Activated CD8-positive, alpha-beta memory T cell treated with anti-CD3 and anti-CD28 coated beads for 1 hour (primary cell): Measurements from ENCODE around the gene MCU.
"Not testable (repeated sequence)": the region's sequence is repeated elsewhere in the genome, so short reads cannot be mapped to it uniquely, and the experiment has no call there.

ENCODE experiments used
- DNase-seq, 2 donors: peaks; one replicate each; pipeline ENCODE4 v3.0.0-alpha.2; 2020; ENCODE audit warnings: low read depth in 1 of 2; ENCODE audit errors: extremely low read depth in 1 of 2

The MCU gene

DNA sequence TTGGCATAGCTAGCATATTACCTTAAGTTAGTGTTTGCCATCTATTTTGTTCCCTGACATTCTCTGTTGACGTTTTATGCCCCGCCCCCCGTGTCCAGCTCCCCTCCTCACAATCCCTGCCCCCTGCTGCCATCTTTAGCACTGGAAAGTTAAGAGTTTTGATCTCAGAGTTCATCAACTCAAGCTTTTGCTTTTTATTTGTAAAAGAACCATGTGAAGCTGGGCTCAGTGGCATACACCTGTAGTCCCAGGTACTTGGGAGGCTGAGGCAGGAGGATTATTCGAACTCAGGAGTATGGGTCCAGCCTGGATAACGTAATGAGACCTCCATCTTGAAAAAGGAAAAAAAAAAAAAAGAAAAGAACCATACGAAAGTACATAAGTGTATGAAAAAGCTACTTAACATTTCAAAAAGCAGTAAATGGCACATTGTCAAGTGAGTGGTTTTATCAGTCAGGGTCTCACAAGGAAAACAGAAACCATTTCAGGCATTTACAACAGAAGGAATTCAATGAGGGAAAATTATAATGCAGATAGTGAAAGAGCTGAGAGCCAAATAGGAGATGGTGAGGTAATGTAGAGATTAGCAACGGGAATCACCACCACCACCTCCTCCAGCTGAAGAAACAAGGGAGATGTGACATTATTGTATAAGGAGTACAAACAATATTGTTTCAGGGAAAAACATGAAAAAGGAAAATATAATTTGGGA lies 64.9 kb downstream of the MCU start:
- no peak for DNase-seq

DNA sequence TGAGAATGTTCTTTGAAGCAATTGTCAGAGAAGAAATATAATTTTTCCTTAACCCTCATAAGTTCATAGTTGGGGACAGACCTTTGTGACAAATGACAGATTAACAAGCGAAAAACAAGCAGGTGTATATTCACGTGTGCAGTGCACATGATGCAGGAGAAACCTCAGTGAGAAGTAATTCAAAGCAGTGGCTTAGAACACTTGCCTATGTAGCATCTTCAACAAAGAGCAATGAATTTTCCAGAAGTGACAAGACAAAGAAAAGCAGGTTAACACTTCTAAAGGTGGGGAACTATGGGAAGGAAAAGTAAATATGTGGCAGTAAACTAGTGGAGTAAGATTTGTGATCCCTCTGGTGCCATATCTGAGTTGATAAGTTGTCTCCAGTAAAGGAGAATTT lies 65.8 kb downstream of the MCU start:
- no peak for DNase-seq

DNA sequence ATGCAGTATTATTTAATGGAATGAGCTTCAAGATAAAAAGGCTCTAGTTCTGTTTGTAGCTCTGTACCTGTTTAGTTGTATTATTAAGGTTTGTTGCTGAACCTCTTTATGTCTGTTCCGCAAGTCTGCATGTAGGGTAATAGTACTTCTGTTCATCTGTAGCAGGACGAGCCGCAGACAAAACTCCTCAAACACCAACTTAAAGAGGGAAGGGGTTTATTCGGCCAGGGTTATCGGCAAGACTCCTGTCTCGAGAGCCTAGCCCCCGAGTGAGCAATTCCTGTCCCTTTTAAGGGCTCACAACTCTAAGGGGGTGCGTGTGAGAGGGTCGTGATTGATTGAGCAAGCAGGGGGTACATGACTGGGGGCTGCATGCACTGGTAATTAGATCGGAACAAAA lies 67.0 kb downstream of the MCU start:
- not testable (repeated sequence) for DNase-seq

DNA sequence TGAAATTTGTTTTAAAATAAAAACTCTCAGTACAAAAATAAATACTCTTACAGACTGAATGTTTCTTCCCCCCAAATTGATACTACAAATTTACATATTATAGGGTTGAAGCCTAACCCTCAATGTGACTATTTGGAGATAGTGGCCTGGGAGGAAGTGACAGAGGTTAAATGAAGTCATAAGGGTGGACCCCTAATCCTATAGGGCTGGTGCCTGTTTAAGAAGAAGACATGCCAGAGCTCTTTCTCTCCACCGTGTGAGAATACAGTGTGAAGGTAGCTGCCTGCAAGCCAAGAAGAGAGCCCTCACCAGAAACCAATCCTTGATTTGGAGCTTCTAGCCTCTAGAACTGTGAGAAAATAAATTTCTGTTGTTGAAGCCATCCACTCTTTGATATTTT lies 67.6 kb downstream of the MCU start:
- DNase-seq: no peak

DNA sequence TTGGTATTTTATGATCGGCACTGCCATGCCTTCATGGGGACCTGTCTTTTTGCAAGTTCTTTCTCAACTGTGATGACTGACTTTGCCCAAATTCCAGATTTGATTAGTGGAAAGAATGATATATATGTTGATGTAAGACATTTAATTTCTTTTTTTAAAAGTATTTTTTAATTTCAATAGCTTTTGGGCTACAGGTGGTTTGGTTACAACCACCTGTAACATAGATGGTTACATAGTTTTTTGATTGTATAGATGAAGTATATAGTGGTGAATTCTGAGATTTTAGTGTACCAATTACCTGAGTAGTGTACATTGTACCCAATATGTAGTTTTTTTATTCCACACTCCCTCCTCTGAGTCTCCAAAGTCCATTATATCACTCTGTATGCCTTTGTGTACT lies 69.6 kb downstream of the MCU start:
- no peak for DNase-seq

DNA sequence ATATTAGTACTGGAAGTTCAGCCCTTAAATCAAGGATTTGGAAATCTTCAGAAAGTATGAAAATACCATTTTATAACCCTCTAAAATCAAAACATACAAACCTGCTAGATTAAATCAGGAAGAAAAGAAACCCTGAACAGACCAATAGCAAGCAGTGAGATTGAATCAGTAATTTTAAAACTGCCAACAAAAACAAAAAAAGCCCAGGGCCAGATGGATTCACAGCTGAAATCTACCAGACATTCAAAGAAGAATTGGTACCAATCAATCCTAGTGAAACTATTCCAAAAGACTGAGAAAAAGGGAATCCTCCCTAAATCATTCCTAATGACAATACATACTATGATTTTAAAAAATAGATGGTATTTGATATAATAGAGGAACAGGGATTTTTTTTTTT lies 70.1 kb downstream of the MCU start:
- no peak for DNase-seq

DNA sequence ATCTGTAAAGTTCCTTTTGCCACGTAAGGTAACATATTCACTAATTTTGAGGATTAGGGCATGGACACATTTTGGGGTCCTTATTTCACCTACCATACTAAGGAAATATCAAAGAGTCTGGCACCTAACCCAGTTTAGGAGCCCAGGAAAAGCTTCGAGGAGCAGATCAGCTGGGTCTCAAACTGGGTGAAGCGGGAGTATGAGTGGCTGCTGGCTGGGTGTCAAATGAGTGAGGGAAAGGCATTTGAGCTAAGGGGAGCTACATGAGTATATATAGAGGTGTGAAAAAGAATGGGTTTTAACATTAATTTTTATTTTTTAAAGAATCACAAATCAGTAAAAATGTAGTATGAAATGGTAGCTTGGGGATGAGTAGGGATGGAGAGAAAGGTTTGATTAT lies 71.3 kb downstream of the MCU start:
- no peak for DNase-seq

DNA sequence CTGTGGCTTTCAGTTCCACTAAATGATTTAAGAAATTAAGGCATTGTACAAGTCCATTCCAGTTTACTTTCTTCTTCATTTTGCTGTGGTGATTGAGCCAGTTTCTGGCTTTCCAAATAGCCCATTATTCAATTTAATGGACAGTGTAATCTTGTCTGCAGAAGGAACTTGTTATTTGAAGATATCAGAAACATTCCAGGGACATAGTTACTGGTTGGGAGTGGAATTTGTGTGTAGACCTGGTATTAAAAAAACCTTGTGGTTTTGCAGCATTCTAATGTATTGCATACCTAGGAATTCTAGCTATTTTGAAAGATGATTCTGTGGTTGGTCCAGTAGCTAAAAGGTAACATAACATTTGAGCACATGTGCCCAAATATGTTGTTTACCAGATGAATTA lies 72.2 kb downstream of the MCU start:
- no peak for DNase-seq

DNA sequence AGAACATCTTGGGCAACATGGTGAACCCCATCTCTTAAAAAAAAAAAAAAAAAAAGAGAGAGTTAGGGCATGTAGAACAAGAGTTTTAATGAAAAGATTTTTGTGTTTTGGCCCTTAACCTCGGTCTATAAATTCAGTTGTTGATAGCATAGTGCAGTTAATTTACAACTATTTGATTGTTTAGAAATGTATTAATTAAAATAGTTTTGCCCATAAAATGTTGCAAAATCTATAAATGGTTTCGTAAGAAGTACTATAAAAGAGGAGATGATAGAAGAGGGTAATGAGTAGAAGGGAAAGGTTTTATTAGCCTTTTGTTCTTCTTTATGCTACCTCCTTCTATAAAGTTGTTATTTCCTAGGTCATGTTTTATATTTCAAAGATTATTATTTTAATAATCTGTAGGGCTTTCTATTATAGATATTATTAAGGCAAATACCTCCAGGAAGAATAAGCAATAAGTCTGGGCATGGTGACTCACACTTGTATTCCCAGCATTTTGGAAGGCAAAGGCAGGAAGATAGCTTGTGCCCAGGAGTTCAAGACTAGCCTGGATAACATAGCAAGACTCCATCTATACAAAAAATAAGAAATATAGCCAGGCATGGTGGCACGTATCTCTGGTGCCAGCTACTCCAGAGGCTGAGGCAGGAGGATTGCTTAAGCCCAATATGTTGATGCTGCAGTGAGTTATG lies 73.3 kb downstream of the MCU start:
- DNase-seq: no peak

DNA sequence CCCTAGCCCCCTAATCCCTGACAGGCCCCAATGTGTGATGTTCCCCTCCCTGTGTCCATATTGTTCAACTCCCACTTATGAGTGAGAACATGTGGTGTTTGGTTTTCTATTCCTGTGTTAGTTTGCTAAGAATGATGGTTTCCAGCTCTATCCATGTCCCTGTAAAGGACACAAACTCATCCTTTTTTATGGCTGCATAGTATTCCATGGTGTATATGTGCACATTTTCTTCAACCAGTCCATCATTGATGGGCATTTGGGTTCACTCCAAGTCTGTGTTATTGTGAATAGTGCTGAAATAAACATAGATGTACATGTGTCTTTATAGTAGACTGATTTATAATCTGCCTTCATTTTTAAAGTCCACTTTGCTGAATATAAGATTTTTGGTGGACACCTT lies 79.3 kb downstream of the MCU start:
- DNase-seq: not testable (repeated sequence)

DNA sequence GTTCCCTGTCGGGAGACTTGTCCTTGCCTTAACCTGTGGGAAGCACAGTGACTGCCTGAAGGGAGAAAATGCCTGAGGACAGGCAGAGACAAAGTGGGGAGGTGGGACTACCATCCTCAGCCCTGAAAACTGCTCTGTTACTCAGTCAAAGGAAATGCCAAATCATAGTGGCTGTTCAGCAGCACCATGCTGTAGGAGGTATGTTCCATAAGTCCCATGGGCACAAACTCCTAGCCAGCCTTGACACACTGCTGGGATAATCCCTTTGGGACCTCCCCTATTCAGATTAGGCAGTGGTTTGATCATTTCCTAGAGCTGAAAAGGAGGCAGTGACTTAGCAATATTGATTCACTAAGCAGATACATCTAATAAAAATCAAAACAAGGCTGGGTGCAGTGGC lies 80.1 kb downstream of the MCU start:
- no peak for DNase-seq

DNA sequence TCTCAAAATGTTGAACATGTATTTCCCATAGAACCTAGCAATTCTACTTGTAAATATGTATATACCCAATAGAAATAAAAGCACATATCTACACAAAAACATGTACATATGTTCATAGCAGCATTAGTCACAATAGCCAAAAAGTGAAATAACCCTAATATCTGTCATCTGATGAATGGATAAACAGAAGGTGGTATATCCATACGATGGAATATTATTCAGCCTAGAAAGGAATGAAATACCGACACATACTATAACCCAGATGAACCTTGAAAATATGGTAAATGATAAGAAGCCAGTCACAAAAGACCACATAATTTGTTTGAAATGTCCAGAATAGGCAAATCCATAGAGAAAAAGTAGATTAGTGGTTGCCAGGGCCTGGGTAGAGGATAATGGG lies 87.9 kb downstream of the MCU start:
- no peak for DNase-seq

DNA sequence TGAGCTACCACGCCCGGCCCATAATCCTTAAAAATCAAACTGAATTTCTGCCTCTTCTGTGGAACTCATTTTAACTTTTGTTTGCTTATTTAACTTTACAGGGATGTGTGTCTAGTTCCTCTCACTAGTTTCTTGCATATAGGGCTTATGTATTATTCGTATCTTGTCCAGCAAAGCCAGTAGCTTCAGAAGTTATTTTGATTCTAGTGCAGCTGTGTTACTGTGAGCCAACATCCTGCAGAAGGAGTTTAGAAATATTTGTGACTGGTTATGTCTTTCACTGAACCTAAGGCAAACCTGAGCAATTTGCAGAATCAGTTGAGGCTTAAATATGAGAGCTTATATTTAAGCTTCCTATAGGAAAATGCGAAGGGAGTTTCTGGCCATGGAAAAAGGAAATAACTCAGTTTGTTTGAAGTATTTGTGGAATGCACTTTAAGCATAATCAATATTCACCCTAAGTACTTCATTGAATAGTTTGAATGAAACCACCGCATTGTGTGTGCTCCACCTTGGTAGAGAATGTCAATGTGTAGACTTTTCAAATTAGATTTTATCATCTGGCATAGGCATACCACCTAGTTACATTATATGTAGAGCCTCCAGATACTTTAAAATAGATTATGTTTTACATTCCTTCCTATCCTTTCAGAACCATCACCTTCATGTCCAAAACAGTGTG lies 90.8 kb downstream of the MCU start:
- DNase-seq: no peak

DNA sequence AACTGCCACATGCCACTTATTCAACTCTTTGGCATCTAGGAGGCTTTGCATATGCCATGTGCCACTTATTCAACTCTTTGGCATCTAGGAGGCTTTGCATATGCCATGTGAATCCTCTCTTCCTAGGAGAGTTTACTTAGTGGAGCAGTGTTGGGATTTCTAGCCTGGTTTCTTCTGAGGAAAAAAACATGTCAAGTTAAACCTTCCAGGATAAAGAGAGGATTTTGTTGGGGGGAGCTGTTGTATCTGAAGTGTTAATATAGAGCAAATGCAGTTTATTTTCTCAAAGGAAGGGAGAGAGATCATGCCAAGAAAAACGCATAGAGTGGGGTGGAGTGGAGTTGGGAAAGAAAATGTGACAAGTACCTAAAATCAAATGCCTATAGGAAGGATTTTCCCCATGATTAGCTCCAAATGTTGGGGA lies 91.5 kb downstream of the MCU start:
- no peak for DNase-seq

DNA sequence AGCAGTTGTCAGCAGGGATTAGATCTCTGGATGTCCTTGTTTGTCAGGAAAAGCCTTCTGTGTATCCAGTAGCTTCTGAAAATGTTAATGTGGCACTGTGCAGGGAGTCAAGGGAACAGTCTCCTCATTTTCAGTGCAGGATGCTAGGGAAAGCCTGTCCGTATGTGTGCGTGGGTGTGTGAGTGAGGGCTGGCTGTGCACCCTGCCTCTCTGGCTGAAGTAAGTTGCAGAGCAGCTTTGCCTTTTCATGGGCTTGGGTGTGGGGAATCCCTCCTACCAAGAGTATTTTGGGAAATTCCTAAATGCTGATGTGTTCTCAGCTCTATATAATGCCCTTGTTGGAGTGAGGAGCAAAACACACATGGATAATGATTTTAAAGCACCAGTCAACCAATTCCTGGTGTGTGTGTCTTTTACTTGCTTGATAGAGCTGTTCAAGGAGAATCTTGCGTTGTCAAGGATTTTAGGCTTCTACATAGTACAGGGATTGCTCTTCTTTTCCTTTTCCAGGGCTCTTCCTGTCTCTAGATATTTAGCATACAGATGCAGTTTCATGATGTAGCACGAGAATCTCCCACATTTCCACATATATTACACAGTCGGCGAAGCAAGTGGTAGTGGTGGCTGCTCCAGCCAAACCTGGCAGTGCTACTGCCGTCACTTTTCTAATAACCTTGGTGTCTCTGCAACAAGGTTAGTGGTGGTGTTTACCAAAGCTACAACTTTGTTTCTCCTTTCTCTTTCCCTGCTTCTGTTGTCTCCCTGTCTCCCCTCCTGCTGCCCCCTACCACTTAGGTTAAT lies 92.8 kb downstream of the MCU start:
- DNase-seq: no peak

DNA sequence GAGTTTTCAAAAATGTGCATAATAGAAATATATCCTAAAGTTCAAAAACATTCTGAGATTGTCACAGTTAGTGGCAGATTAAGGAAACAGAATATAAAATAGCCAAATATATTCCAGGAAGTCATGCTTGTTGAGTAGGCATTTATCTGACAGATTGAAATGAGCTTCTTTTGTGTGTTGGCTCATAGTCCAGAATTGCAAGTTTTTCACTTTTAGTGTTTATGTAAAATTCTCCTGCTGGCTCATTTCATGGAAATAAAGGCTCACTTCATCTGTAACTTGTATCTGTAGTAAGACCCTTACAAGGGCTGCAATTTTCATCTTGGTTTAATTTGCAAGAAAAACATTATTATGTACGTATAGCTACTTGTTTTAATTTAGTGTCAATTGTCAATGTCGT lies 93.5 kb downstream of the MCU start:
- DNase-seq: no peak

DNA sequence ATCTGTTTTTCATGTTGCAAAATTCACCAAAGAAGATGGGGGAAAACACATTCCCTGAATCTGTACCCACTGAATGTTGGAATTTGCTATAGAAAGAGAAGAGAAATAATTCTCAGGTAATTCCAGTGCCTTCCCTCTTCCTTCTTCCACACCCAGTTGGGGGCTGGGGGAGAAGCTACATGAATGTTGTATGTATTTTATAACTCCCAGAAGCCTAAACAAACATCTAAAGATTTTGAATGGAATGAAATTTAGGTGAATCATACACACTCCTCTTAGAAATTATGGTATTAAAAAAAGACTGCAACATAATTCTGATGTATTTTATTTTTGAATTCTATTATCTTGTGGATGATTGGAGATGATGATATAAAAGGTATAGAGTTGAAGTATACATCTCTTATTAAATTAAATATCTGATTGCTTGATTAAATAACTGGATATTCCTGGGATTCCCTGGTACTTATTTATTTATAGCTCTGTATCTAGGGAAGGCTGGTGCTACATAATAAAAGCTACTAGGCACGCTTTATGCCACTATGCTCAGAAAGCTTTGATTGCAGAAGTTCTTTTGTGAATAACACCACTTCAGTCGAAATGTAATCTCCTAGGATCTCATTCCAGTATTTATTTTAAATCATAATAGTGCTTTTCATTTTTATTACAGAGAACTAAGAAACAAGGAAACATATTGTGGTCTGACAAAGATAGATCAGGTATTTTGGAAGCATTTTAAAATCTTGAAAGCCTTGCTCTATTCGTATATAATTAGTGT lies 98.5 kb downstream of the MCU start:
- DNase-seq: no peak

DNA sequence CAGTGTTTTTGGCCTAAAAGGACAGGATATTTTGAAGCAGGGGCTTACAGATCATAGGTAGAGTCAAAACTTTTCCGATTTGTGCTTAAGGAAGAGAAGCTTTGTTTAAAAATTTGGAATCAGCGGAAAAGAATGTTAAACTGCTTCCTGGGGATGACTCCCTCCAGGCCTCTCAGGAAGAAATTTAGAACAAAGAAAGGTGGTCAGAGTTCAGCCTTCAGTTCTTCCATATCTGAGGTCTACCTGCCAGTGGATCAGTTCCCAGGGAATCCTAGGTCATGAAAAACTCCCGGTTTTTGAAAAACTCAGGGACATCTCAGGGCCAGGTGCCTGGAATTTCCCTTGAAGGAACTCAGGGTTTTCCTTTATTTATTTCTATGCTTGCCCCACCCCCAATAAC lies 100.3 kb downstream of the MCU start:
- DNase-seq: no peak

DNA sequence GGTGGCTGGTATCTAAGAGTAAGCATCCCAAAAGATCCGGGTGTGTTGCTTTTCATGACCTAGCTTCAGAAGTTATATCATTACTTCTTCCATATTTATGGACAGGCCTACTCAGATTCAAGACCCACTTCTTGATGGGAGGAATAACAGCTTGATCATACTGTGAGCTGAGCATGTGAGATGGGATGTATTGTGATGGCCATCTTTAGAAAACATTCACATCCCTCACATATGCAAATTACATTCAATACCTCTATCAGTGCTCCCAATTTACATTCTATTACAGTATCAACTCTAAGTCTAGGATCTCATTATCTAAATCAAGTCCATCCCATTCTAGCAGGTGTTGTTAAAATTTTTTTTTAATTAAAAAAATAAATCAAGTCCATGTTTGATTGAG lies 101.8 kb downstream of the MCU start:
- no peak for DNase-seq

DNA sequence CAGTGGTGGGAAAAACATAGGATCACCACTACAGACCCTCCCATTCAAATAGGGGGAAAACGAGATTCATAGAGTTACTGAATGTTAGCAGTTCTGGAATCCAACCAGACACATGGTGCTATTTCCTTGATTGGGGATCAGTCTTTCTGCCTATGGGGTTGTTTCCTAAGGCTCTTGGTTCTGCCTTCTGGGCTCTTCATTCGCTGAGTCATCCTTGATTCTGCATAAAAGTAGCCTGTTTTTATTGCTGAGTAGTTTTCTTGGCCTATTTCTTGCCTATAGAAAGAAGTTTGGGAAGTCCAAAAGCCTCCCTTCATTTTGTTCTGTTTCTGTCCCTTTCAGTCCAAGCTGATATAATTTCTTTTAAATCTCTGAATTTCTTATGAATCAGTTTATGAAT lies 102.3 kb downstream of the MCU start:
- DNase-seq: no peak

DNA sequence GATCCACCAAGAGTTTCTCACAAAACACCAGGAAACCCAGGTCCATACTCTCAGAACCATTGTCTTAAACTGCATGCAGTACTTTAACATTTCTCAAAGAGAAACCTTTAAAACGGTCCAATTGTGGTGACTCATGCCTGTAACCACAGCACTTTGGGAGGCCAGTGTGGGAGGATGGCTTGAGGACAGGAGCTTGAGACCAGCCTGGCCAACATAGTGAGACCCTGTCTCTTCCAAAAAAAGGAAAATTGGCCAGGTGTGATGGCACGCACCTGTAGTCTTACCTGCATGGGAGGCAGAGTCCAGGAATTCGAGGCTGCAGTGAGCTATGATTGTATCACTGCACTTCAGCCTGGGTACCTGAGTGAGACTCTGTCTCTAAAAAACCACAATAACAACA lies 104.1 kb downstream of the MCU start:
- no peak for DNase-seq
